ENCODE results near the gene NQO1. TPM values are rescaled to one million over a fixed set of nuclear protein-coding genes. Genes with fewer than 3 reads are reported as not detected.
A peak's percentile ranks its signal among the peaks of the same experiment; 100 is the strongest.

The NQO1 gene
- total and polyA plus RNA-seq, 2 of the 4 experiments (the other 2 are of a cell fraction), result 304 to 426 TPM

- H2BK20ac ChIP-seq (ENCODE audit: low read depth, low read length), result no peak overlapping the region
- no peak overlapping the region for H3K4me3 ChIP-seq (ENCODE audit: insufficient read depth, low read depth, low read length)
- H3K27me3 ChIP-seq (ENCODE audit: control insufficient read depth, insufficient read depth, low read length), result no peaks in the 10 kb centered on the region
- no TSS peak for BruUV-seq (replicated peaks)
- no peak overlapping the region for H4K91ac ChIP-seq (ENCODE audit: insufficient read depth, low read depth, low read length)
- no peak overlapping the region for H3K9ac ChIP-seq (ENCODE audit: low read depth, low read length)
- H4K20me1 ChIP-seq (ENCODE audit: insufficient read depth, low read length), result peaks cover 7% of the 10 kb centered on the region; the same call in 1 of the 2 replicates
- DNase-seq (peak; percentile 81), ATAC-seq (ENCODE audit: low read depth) (0 out of 2 replicates have a peak, but pooled peaks have one; percentile 25)
- H2BK120ac ChIP-seq (ENCODE audit: low read depth, low read length), result no peak overlapping the region
- H3K9me1 ChIP-seq (ENCODE audit: insufficient read depth, low read length), result no peaks in the 10 kb centered on the region
- H3K4me2 ChIP-seq (ENCODE audit: low read depth, low read length), result no peak overlapping the region; the same call in 1 of the 2 replicates
- no peak for TF ChIP-seq MXI1 (IDR thresholded peaks at IDR 0.05; ENCODE audit: borderline replicate concordance, low read depth, low read length)
- no peak for TF ChIP-seq POLR2A (IDR thresholded peaks at IDR 0.05; ENCODE audit: low read depth, low read length)
- TF ChIP-seq CHD1 (IDR thresholded peaks at IDR 0.05; ENCODE audit: low read depth, low read length), result no peak
- TF ChIP-seq SMC3 (IDR thresholded peaks at IDR 0.05; ENCODE audit: low read depth, low read length), result no peak
- no peak for TF ChIP-seq BHLHE40 (IDR thresholded peaks at IDR 0.05; ENCODE audit: low read depth, low read length)
- no peak for TF ChIP-seq MAFK (IDR thresholded peaks at IDR 0.05; ENCODE audit: low read depth, low read length)
- TF ChIP-seq, protein P1, sequence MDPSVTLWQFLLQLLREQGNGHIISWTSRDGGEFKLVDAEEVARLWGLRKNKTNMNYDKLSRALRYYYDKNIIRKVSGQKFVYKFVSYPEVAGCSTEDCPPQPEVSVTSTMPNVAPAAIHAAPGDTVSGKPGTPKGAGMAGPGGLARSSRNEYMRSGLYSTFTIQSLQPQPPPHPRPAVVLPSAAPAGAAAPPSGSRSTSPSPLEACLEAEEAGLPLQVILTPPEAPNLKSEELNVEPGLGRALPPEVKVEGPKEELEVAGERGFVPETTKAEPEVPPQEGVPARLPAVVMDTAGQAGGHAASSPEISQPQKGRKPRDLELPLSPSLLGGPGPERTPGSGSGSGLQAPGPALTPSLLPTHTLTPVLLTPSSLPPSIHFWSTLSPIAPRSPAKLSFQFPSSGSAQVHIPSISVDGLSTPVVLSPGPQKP (IDR thresholded peaks at IDR 0.05; ENCODE audit: borderline replicate concordance, low read depth, low read length), result no peak
- TF ChIP-seq, protein P2, sequence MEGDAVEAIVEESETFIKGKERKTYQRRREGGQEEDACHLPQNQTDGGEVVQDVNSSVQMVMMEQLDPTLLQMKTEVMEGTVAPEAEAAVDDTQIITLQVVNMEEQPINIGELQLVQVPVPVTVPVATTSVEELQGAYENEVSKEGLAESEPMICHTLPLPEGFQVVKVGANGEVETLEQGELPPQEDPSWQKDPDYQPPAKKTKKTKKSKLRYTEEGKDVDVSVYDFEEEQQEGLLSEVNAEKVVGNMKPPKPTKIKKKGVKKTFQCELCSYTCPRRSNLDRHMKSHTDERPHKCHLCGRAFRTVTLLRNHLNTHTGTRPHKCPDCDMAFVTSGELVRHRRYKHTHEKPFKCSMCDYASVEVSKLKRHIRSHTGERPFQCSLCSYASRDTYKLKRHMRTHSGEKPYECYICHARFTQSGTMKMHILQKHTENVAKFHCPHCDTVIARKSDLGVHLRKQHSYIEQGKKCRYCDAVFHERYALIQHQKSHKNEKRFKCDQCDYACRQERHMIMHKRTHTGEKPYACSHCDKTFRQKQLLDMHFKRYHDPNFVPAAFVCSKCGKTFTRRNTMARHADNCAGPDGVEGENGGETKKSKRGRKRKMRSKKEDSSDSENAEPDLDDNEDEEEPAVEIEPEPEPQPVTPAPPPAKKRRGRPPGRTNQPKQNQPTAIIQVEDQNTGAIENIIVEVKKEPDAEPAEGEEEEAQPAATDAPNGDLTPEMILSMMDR (conservative IDR thresholded peaks at IDR 0.05; ENCODE audit: low read depth, low read length), result no peak
- no peak for TF ChIP-seq CEBPB (IDR thresholded peaks at IDR 0.05; ENCODE audit: low read depth, low read length)
- TF ChIP-seq RAD21 (IDR thresholded peaks at IDR 0.05; ENCODE audit: low read length), result no peak
- TF ChIP-seq RCOR1 (IDR thresholded peaks at IDR 0.05; ENCODE audit: insufficient replicate concordance, low read length), result no peak
- no peak for TF ChIP-seq RFX5 (IDR thresholded peaks at IDR 0.05; ENCODE audit: low read depth, low read length)
- TF ChIP-seq MAZ (IDR thresholded peaks at IDR 0.05; ENCODE audit: borderline replicate concordance, low read depth, low read length), result no peak
- TF ChIP-seq NFE2L2 (IDR thresholded peaks at IDR 0.05; ENCODE audit: low read depth, low read length), result no peak
- TF ChIP-seq FOS (IDR thresholded peaks at IDR 0.05; ENCODE audit: low read depth, low read length), result no peak
- TF ChIP-seq, protein P3, sequence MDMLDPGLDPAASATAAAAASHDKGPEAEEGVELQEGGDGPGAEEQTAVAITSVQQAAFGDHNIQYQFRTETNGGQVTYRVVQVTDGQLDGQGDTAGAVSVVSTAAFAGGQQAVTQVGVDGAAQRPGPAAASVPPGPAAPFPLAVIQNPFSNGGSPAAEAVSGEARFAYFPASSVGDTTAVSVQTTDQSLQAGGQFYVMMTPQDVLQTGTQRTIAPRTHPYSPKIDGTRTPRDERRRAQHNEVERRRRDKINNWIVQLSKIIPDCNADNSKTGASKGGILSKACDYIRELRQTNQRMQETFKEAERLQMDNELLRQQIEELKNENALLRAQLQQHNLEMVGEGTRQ (IDR thresholded peaks at IDR 0.05; ENCODE audit: low read depth, low read length), result no peak
- H3K14ac ChIP-seq (replicated peaks; ENCODE audit: low read depth, low read length), result no peak overlapping the region
- H3K18ac ChIP-seq (ENCODE audit: low read depth, low read length), result no peak overlapping the region
- CTCF ChIA-PET, result no interaction called here
- peak overlapping the region; percentile 38 for H2BK5ac ChIP-seq (ENCODE audit: low read depth, low read length, poor library complexity, severe bottlenecking)
- no peak overlapping the region for H3K4ac ChIP-seq (ENCODE audit: low read depth, low read length)
- H3K27ac ChIP-seq (ENCODE audit: insufficient read depth, low read length), result no peak overlapping the region
- H4K5ac ChIP-seq (ENCODE audit: low read depth, low read length), result 0 out of 2 replicates have a peak overlapping the region, but pooled peaks have one; percentile 36
- dilution Hi-C loops (cut with HindIII; ENCODE audit: low sequenced_read_pairs, unreplicated experiment) (no loop called here), in situ Hi-C loops (cut with MboI; ENCODE audit: low sequenced_read_pairs) (no loop called here), intact Hi-C loops (cut with micrococcal nuclease) (loop anchor here (5.0 kb wide), 1 partner anchor 221 kb away; no protein-coding TSS in a partner anchor)
- no peak overlapping the region for H4K8ac ChIP-seq (ENCODE audit: low read depth in 2 of 2, low read length in 2 of 2)
- peaks cover 50% of the 10 kb centered on the region for H3K36me3 ChIP-seq (ENCODE audit: control insufficient read depth, insufficient read depth, low read length)
- POLR2A ChIA-PET (ENCODE audit: unreplicated experiment), result no interaction called here
- no peak overlapping the region for H2BK15ac ChIP-seq (ENCODE audit: low read depth, low read length)
- H3K23ac ChIP-seq (ENCODE audit: low read depth, low read length), result no peak overlapping the region
- H3K4me1 ChIP-seq (ENCODE audit: control insufficient read depth, insufficient read depth, low read length), result peaks cover 4% of the 10 kb centered on the region; the same call in 1 of the 2 replicates
- WGBS, 2 experiments (ENCODE audit: extremely low coverage in 2 of 2, insufficient read length in 1 of 2), result 97% methylated on average over 6 of the region's 12 CpGs; no CpG with 5 or more reads in 1 of the 2 experiments
- no peak overlapping the region for H2AFZ ChIP-seq (replicated peaks; ENCODE audit: low read length, poor library complexity)
- no peak overlapping the region for H2AK5ac ChIP-seq (ENCODE audit: low read depth, low read length)
- H3K9me3 ChIP-seq (ENCODE audit: control insufficient read depth, insufficient read depth, low read length), result no peaks in the 10 kb centered on the region
- H3K56ac ChIP-seq (ENCODE audit: extremely low read depth, insufficient read depth, low read length), result no peak overlapping the region
- no peak overlapping the region for H2AK9ac ChIP-seq (replicated peaks; ENCODE audit: low read depth, low read length, poor library complexity)
- peaks cover 4 to 30% of the 10 kb centered on the region in 2 experiments; a peak in 3 of 4 replicates for H3K79me1 ChIP-seq (ENCODE audit: low read depth in 1 of 2, low read length in 2 of 2)
Observed at GRCh38 chr16:69711115-69711740, 15.1 kb downstream of the NQO1 start.
